Panc1 (cell line): ENCODE measurements around the gene PFKFB3. TPM values are rescaled to one million over a fixed set of nuclear protein-coding genes. Genes with fewer than 3 reads are reported as not detected.

Experiments used
- ATAC-seq: fragments of 200-7000 bp; cut with Tn5 transposase; 2 replicates; pipeline ENCODE4 v1.9.1; 2020; ENCODE audit warnings: mild to moderate bottlenecking, moderate library complexity
- BruUV-seq: library from RNA; stranded (reverse); fragments of 400-500 nt; replicated peaks from 2 replicates; lab custom pipeline; 2021; lab: Mats Ljungman, UMichigan
- CTCF ChIA-PET: fragments of 300-600 bp; sonication (Branson Sonifier 250); formaldehyde crosslinking; loops from one replicate; lab custom pipeline; 2022; ENCODE audit warnings: antibody characterized with exemption; lab: Charles Lee
- POLR2A ChIA-PET: fragments of 300-600 bp; sonication (Branson Sonifier 250); formaldehyde crosslinking; loops from one replicate; lab custom pipeline; 2022; ENCODE audit warnings: antibody characterized with exemption; lab: Charles Lee
- DNase-seq: peaks from one replicate; pipeline ENCODE4 v3.0.0-alpha.2; 2010; ENCODE audit warnings: low read depth, low spot score
- H3K27ac ChIP-seq: 2 replicates; pipeline ENCODE4 v1.5.1; 2011; ENCODE audit warnings: mild to moderate bottlenecking, low read length, inconsistent platforms
- H3K27me3 ChIP-seq: fragments of 200-500 bp; sonication (Bioruptor generic); 2 replicates; pipeline ENCODE4 v1.6.0; 2014; ENCODE audit warnings: low read length, inconsistent platforms; ENCODE audit not compliant: control insufficient read depth, insufficient read depth
- H3K36me3 ChIP-seq: fragments of 200-500 bp; sonication (Bioruptor generic); 2 replicates; pipeline ENCODE4 v1.5.1; 2014; ENCODE audit warnings: inconsistent platforms, mild to moderate bottlenecking, low read length, moderate library complexity; ENCODE audit not compliant: control insufficient read depth, insufficient read depth
- H3K4me1 ChIP-seq: 2 replicates; pipeline ENCODE4 v1.5.1; 2011; ENCODE audit warnings: inconsistent platforms, mild to moderate bottlenecking, low read length, moderate library complexity; ENCODE audit not compliant: control insufficient read depth, insufficient read depth
- H3K4me3 ChIP-seq, 2 experiments: 2 replicates each; pipeline ENCODE4 v1.5.1; 2011 to 2012; ENCODE audit warnings: low read depth in 2 of 2, low read length in 2 of 2, mild to moderate bottlenecking in 2 of 2, inconsistent platforms in 1 of 2, moderate library complexity in 1 of 2
- H3K9me3 ChIP-seq: fragments of 200-500 bp; sonication (Bioruptor generic); 2 replicates; pipeline ENCODE4 v1.5.1; 2014; ENCODE audit warnings: low read depth, mild to moderate bottlenecking, inconsistent platforms, low read length, moderate library complexity; ENCODE audit not compliant: control insufficient read depth, insufficient read depth
- POLR2AphosphoS5 ChIP-seq: IDR thresholded peaks from 2 replicates; pipeline ENCODE4 v1.6.1; 2012; ENCODE audit warnings: mild to moderate bottlenecking, low read depth, low read length, moderate library complexity
- SIN3A ChIP-seq: IDR thresholded peaks from 2 replicates; pipeline ENCODE4 v1.6.1; 2012; ENCODE audit warnings: low read depth, mild to moderate bottlenecking, low read length, moderate library complexity, borderline replicate concordance; ENCODE audit not compliant: insufficient read depth
- TCF7L2 ChIP-seq: IDR thresholded peaks from 2 replicates; pipeline ENCODE4 v1.6.1; 2011; ENCODE audit warnings: mild to moderate bottlenecking, low read depth, low read length, inconsistent platforms
- in situ Hi-C: cut with HindIII; loops from 2 replicates; pipeline ENCODE4 v1.10.0; 2016; ENCODE audit warnings: low sequenced_read_pairs, low pct_unique_long_range_greater_than_20kb
- intact Hi-C: fragments of 100-400 bp; cut with micrococcal nuclease; formaldehyde crosslinking; loops from one replicate; pipeline ENCODE4 v1.10.0; 2022; ENCODE audit not compliant: unreplicated experiment
- total RNA-seq: library from RNA; stranded (reverse); gene quantifications from one replicate; pipeline ENCODE4 v1.2.1, GENCODE V29; 2021; ENCODE audit not compliant: unreplicated experiment
- TF ChIP-seq, protein P1 (sequence below): fragments of 450-650 bp; IDR thresholded peaks from 2 replicates; pipeline ENCODE4 v1.5.1; 2017; ENCODE audit warnings: mild to moderate bottlenecking
- TF ChIP-seq, protein P2 (sequence below), 2 experiments: IDR thresholded peaks; 2 replicates each; pipeline ENCODE4 v1.6.1; 2011 to 2012; ENCODE audit warnings: low read depth in 2 of 2, control low read depth in 1 of 2, low read length in 1 of 2, mild to moderate bottlenecking in 1 of 2, moderate library complexity in 1 of 2; ENCODE audit not compliant: insufficient read depth in 1 of 2

The PFKFB3 gene
- total RNA-seq, 1 experiment from 2014 or later, result 17.1 TPM

DNA sequence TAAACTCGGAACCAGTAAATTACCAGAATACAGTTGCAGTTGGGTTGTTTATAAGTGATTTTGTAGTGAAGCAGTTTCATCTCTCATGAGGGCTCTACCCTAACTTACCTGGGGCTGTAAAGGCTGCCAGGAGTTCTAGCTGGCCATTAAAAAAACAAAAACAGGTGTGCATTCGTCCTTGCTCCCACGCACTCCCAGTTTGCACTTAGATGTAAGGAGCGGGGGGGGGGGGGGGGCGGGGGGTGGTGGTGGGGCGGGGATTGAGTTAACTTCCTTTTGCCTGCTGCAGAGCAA is 2.3 kb upstream of the PFKFB3 start:
- peak overlapping the region; percentile 49 to 66 for H3K4me3 ChIP-seq

DNA sequence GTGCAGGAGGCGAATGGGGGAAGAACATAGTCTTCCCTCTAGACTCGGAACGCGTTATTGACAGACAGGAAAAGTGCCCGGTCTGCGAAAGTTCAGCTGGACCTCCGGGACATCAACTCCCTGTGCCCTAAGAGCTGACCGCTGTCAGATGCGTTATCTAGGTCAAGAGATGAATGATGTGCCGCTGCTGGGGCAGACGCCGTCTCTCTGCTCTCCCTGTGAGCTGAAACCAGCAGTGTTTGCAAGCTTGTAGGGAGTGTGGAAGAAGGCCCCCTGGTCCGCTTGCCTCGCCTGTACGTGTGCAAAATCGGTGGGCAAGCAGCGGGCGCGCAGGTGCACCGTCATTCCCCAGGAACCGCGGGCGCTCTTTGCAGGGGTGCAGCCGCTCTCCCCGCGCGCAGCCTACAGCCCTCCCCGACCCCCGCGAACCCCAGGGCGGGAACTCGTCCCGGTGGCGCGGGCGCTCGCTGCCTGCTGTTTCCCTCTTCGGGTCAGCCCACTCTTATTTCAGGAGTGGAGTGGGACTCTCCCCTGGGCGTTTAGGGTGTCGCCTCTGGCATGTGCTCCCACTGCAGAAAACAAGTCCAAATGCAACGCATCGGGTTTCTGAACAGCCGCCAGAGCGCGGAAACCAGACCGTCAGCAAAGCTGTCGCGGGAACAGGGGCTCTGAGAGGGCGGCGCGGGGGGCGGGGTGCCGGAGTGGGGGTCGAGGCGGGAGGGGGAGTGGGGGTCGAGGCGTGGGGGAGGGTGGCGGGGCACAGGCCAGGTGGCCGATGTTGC is 1.8 kb upstream of the PFKFB3 start:
- TF ChIP-seq SIN3A (0 out of 2 replicates have a peak, but pooled peaks have one; percentile 57), POLR2AphosphoS5 (no peak)
- peak overlapping the region; percentile 49 to 66 for H3K4me3 ChIP-seq

More for the DNA sequence above, 2.3 kb upstream of the PFKFB3 start:
- no TSS peak for BruUV-seq
- DNase-seq (no peak), ATAC-seq (no peak)
- ChIA-PET POLR2A (no interaction called here), CTCF (interaction anchor here (3.1 kb wide), 1 partner anchor 201 kb away, joined by 46 read pairs; no protein-coding TSS in a partner anchor)
- Histone ChIP-seq H3K4me1 (peaks cover 12% of the 10 kb centered on the region), H3K27ac (no peak overlapping the region), H3K27me3 (no peaks in the 10 kb centered on the region), H3K9me3 (no peaks in the 10 kb centered on the region), H3K36me3 (no peaks in the 10 kb centered on the region; the same call in 1 of the 2 replicates)
- in situ Hi-C loops (no loop called here), intact Hi-C loops (loop anchor here (5.0 kb wide), 1 partner anchor 53 kb away; no protein-coding TSS in a partner anchor)
- TF ChIP-seq, protein P1, sequence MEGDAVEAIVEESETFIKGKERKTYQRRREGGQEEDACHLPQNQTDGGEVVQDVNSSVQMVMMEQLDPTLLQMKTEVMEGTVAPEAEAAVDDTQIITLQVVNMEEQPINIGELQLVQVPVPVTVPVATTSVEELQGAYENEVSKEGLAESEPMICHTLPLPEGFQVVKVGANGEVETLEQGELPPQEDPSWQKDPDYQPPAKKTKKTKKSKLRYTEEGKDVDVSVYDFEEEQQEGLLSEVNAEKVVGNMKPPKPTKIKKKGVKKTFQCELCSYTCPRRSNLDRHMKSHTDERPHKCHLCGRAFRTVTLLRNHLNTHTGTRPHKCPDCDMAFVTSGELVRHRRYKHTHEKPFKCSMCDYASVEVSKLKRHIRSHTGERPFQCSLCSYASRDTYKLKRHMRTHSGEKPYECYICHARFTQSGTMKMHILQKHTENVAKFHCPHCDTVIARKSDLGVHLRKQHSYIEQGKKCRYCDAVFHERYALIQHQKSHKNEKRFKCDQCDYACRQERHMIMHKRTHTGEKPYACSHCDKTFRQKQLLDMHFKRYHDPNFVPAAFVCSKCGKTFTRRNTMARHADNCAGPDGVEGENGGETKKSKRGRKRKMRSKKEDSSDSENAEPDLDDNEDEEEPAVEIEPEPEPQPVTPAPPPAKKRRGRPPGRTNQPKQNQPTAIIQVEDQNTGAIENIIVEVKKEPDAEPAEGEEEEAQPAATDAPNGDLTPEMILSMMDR, result no peak
- TF ChIP-seq SIN3A, result no peak
- TF ChIP-seq, protein P2, sequence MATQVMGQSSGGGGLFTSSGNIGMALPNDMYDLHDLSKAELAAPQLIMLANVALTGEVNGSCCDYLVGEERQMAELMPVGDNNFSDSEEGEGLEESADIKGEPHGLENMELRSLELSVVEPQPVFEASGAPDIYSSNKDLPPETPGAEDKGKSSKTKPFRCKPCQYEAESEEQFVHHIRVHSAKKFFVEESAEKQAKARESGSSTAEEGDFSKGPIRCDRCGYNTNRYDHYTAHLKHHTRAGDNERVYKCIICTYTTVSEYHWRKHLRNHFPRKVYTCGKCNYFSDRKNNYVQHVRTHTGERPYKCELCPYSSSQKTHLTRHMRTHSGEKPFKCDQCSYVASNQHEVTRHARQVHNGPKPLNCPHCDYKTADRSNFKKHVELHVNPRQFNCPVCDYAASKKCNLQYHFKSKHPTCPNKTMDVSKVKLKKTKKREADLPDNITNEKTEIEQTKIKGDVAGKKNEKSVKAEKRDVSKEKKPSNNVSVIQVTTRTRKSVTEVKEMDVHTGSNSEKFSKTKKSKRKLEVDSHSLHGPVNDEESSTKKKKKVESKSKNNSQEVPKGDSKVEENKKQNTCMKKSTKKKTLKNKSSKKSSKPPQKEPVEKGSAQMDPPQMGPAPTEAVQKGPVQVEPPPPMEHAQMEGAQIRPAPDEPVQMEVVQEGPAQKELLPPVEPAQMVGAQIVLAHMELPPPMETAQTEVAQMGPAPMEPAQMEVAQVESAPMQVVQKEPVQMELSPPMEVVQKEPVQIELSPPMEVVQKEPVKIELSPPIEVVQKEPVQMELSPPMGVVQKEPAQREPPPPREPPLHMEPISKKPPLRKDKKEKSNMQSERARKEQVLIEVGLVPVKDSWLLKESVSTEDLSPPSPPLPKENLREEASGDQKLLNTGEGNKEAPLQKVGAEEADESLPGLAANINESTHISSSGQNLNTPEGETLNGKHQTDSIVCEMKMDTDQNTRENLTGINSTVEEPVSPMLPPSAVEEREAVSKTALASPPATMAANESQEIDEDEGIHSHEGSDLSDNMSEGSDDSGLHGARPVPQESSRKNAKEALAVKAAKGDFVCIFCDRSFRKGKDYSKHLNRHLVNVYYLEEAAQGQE (IDR thresholded peaks at IDR 0.05; ENCODE audit: insufficient read depth in 1 of 2, low read depth in 2 of 2, low read length in 1 of 2), result no peak

DNA sequence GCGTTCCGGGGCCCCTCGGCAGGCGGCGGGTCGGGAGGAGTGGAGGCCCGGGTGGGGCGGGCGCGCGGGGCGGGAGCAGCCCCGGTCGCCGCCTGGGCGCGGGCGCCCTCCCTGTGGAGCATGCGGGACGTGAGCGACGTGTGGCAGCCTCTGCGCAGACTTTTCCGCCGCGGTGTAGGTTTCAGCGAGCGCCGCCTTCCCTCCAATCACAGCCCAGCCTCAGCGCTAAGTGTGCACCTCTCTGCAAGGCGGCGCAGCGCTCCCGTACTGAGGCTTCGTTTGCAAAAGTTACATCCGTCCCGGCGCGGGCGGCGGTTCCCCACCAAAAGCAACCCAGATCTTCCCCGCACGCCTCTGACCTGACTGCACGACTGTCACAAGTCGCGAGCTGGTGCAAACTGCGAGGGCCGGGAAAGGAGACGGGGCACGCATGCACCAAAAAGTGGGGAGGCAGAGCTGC is 1.2 kb upstream of the PFKFB3 start:
- H3K27me3 ChIP-seq, result no peaks in the 10 kb centered on the region
- in situ Hi-C loops, result no loop called here
- H3K4me1 ChIP-seq, result peaks cover 12% of the 10 kb centered on the region
- CTCF ChIA-PET, result interaction anchor here (3.1 kb wide), 1 partner anchor 200 kb away, joined by 46 read pairs; no protein-coding TSS in a partner anchor
- DNase-seq (no peak), ATAC-seq (peak; percentile 60)
- H3K9me3 ChIP-seq, result no peaks in the 10 kb centered on the region
- H3K4me3 ChIP-seq, result peak overlapping the region; percentile 66 to 68
- H3K27ac ChIP-seq, result no peak overlapping the region
- no TSS peak for BruUV-seq
- POLR2A ChIA-PET, result no interaction called here
- TF ChIP-seq, protein P1, result no peak
- no peak for TF ChIP-seq TCF7L2
- TF ChIP-seq POLR2AphosphoS5, result no peak
- TF ChIP-seq SIN3A, result no peak
- TF ChIP-seq, protein P2 (IDR thresholded peaks at IDR 0.05; ENCODE audit: insufficient read depth in 1 of 2, low read depth in 2 of 2, low read length in 1 of 2), result no peak
- intact Hi-C loops, result loop anchor here (5.0 kb wide), 1 partner anchor 54 kb away; no protein-coding TSS in a partner anchor
- H3K36me3 ChIP-seq, result no peaks in the 10 kb centered on the region; the same call in 1 of the 2 replicates

More for the DNA sequence above, 1.8 kb upstream of the PFKFB3 start:
- DNase-seq (no peak), ATAC-seq (no peak)
- no peaks in the 10 kb centered on the region for H3K9me3 ChIP-seq
- H3K27me3 ChIP-seq, result no peaks in the 10 kb centered on the region
- no peak overlapping the region for H3K27ac ChIP-seq
- POLR2A ChIA-PET, result no interaction called here
- in situ Hi-C loops (no loop called here), intact Hi-C loops (loop anchor here (5.0 kb wide), 1 partner anchor 54 kb away; no protein-coding TSS in a partner anchor)
- H3K4me1 ChIP-seq, result peaks cover 12% of the 10 kb centered on the region
- no peaks in the 10 kb centered on the region; the same call in 1 of the 2 replicates for H3K36me3 ChIP-seq
- BruUV-seq, result no TSS peak
- CTCF ChIA-PET, result interaction anchor here (3.1 kb wide), 1 partner anchor 201 kb away, joined by 46 read pairs; no protein-coding TSS in a partner anchor
